ENCODE results near the gene PRKG1. TPM values are rescaled to one million over a fixed set of nuclear protein-coding genes. Genes with fewer than 3 reads are reported as not detected.

Gene PRKG1
- total and polyA plus RNA-seq, 2 donors from 2014 or later, result 3.6 to 14.8 TPM

DNA sequence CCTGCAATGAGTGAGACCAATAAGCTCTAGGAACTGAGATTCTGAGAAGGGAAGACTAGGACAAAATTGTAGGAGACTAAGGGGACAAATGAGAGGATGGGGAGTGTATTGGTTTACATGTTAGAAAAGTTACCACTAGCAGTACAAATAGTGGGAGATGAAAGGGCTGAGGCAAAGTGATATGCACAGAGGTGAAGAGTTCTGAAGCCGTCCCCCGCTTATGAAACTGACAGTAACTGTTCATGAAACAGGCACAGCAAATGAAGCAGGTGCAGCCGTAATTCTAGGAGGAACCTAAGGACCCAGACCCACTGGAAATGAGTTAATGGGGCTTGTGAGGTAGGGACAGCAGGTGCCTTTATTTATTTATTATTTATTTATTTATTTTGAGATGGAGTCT, 211.3 kb downstream of the PRKG1 start:
- Histone ChIP-seq H3K4me1 (ENCODE audit: control insufficient read depth in 2 of 3, insufficient read depth in 2 of 3, low read depth in 1 of 3, low read length in 3 of 3) (no peaks in the 10 kb centered on the region), H3K36me3 (ENCODE audit: control insufficient read depth in 2 of 3, insufficient read depth in 3 of 3, low read length in 3 of 3) (no peaks in the 10 kb centered on the region), H3K27ac (ENCODE audit: low read depth in 2 of 2, low read length in 2 of 2) (no peak overlapping the region), H3K4me3 (ENCODE audit: low read length in 3 of 3) (no peak overlapping the region), H3K27me3 (ENCODE audit: control insufficient read depth, insufficient read depth, low read length) (no peaks in the 10 kb centered on the region), H3K9ac (ENCODE audit: low read length in 3 of 3) (no peak overlapping the region), H3K9me3 (ENCODE audit: control insufficient read depth in 2 of 3, insufficient read depth in 1 of 3, low read length in 3 of 3) (no peaks in the 10 kb centered on the region)
- FAIRE-seq (no peak), DNase-seq (peak in 4 of 5 donors; percentile 38 to 79 (median 63))
- intact Hi-C loops (cut with DNase I), result no loop called here
- TF ChIP-seq, protein P1, sequence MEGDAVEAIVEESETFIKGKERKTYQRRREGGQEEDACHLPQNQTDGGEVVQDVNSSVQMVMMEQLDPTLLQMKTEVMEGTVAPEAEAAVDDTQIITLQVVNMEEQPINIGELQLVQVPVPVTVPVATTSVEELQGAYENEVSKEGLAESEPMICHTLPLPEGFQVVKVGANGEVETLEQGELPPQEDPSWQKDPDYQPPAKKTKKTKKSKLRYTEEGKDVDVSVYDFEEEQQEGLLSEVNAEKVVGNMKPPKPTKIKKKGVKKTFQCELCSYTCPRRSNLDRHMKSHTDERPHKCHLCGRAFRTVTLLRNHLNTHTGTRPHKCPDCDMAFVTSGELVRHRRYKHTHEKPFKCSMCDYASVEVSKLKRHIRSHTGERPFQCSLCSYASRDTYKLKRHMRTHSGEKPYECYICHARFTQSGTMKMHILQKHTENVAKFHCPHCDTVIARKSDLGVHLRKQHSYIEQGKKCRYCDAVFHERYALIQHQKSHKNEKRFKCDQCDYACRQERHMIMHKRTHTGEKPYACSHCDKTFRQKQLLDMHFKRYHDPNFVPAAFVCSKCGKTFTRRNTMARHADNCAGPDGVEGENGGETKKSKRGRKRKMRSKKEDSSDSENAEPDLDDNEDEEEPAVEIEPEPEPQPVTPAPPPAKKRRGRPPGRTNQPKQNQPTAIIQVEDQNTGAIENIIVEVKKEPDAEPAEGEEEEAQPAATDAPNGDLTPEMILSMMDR (IDR thresholded peaks at IDR 0.05; ENCODE audit: borderline replicate concordance, extremely low read depth, insufficient read depth), result no peak

DNA sequence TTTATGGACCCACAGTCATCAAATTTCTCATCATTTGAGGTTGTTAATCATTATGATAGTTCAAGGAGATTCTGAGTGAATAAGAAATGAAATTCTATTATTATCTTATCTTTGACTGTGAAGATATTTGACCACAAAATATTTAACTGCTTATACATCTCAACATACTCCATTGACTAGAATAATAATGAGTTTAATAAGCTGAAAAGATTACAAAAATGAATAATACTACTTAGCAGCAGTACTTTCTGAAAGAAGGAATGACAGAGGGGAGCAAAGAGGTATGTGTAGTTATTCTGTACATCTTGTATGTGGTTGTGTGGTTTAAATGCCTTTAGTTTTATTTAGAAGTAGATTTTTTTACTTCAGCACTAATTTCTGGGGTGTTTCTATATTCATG, 214.2 kb downstream of the PRKG1 start:
- DNase-seq (no peak), FAIRE-seq (no peak)
- intact Hi-C loops (cut with DNase I), result no loop called here
- Histone ChIP-seq H3K9me3 (ENCODE audit: control insufficient read depth in 2 of 3, insufficient read depth in 1 of 3, low read length in 3 of 3) (no peaks in the 10 kb centered on the region), H3K4me3 (ENCODE audit: low read length in 3 of 3) (no peak overlapping the region), H3K27ac (ENCODE audit: low read depth in 2 of 2, low read length in 2 of 2) (no peak overlapping the region), H3K27me3 (ENCODE audit: control insufficient read depth, insufficient read depth, low read length) (no peaks in the 10 kb centered on the region), H3K36me3 (ENCODE audit: control insufficient read depth in 2 of 3, insufficient read depth in 3 of 3, low read length in 3 of 3) (no peaks in the 10 kb centered on the region), H3K4me1 (ENCODE audit: control insufficient read depth in 2 of 3, insufficient read depth in 2 of 3, low read depth in 1 of 3, low read length in 3 of 3) (no peaks in the 10 kb centered on the region), H3K9ac (ENCODE audit: low read length in 3 of 3) (no peak overlapping the region)
- TF ChIP-seq, protein P1 (IDR thresholded peaks at IDR 0.05; ENCODE audit: borderline replicate concordance, extremely low read depth, insufficient read depth), result no peak

DNA sequence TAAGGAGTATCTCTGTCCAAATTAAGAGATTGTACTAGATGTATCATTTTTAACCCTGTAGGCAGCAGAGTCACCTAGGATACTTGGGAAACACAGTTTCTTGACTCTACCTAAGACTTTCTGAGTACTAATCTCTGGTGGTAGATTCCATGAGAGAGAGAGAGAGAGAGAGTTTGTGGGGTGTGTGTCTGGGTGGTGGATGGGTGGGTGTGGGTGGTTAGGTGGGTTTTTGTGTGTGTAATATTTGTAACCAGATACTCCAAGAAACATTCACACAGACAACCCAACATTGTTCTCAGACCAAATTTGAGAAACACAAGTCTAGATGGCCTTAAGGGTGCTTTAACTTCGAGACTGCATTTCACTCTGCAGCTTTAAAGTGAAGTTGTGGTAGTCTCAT, 215.2 kb downstream of the PRKG1 start:
- Histone ChIP-seq H3K27me3 (ENCODE audit: control insufficient read depth, insufficient read depth, low read length) (no peaks in the 10 kb centered on the region), H3K27ac (ENCODE audit: low read depth in 2 of 2, low read length in 2 of 2) (no peak overlapping the region), H3K4me1 (ENCODE audit: control insufficient read depth in 2 of 3, insufficient read depth in 2 of 3, low read depth in 1 of 3, low read length in 3 of 3) (no peaks in the 10 kb centered on the region), H3K4me3 (ENCODE audit: low read length in 3 of 3) (no peak overlapping the region), H3K9ac (ENCODE audit: low read length in 3 of 3) (no peak overlapping the region), H3K36me3 (ENCODE audit: control insufficient read depth in 2 of 3, insufficient read depth in 3 of 3, low read length in 3 of 3) (no peaks in the 10 kb centered on the region), H3K9me3 (ENCODE audit: control insufficient read depth in 2 of 3, insufficient read depth in 1 of 3, low read length in 3 of 3) (no peaks in the 10 kb centered on the region)
- DNase-seq, result no peak
- no peak for FAIRE-seq
- intact Hi-C loops (cut with DNase I), result no loop called here
- TF ChIP-seq, protein P1 (IDR thresholded peaks at IDR 0.05; ENCODE audit: borderline replicate concordance, extremely low read depth, insufficient read depth), result no peak

DNA sequence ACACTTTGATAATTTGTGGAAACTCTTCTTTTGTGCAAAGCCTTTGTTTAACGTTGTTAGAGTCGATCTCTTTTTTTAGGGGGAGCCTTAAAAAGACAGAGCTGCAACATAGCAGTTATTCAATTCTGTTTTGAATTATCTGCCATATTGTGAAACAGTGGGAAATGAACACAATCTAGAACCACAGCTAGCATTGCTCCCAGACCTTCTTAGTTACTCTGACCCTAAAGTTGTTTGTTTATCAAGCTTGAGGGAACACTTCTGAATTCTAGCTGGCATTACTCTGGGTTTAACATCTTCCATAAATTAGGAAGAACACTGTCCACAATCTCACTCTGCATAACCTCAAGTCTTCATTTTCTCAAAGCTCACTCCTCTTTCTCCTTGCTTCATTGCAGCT, 217.7 kb downstream of the PRKG1 start:
- intact Hi-C loops (cut with DNase I), result no loop called here
- Histone ChIP-seq H3K4me1 (ENCODE audit: control insufficient read depth in 2 of 3, insufficient read depth in 2 of 3, low read depth in 1 of 3, low read length in 3 of 3) (no peaks in the 10 kb centered on the region), H3K9me3 (ENCODE audit: control insufficient read depth in 2 of 3, insufficient read depth in 1 of 3, low read length in 3 of 3) (no peaks in the 10 kb centered on the region), H3K27me3 (ENCODE audit: control insufficient read depth, insufficient read depth, low read length) (no peaks in the 10 kb centered on the region), H3K4me3 (ENCODE audit: low read length in 3 of 3) (no peak overlapping the region), H3K36me3 (ENCODE audit: control insufficient read depth in 2 of 3, insufficient read depth in 3 of 3, low read length in 3 of 3) (no peaks in the 10 kb centered on the region), H3K27ac (ENCODE audit: low read depth in 2 of 2, low read length in 2 of 2) (no peak overlapping the region), H3K9ac (ENCODE audit: low read length in 3 of 3) (no peak overlapping the region)
- DNase-seq (no peak), FAIRE-seq (no peak)
- TF ChIP-seq, protein P1 (IDR thresholded peaks at IDR 0.05; ENCODE audit: borderline replicate concordance, extremely low read depth, insufficient read depth), result no peak
